A673 (cell line): Measurements from ENCODE around the gene PLA2G6.

Source experiments
- EZH2 ChIP-seq: fragments of 200-600 bp; sonication (generic); IDR thresholded peaks from 2 replicates; pipeline ENCODE4 v1.6.1; 2017; ENCODE audit warnings: borderline replicate concordance, low read depth, mild to moderate bottlenecking, mixed read lengths, antibody characterized with exemption, low read length; ENCODE audit not compliant: poor library complexity, severe bottlenecking
- TF ChIP-seq, protein P1 (sequence below): fragments of 300-800, 200-600 bp; sonication (generic); conservative IDR thresholded peaks from 2 replicates; pipeline ENCODE4 v1.5.1; 2017; ENCODE audit warnings: low read depth, mild to moderate bottlenecking, antibody characterized with exemption, low read length, moderate library complexity, mixed read lengths

DNA sequence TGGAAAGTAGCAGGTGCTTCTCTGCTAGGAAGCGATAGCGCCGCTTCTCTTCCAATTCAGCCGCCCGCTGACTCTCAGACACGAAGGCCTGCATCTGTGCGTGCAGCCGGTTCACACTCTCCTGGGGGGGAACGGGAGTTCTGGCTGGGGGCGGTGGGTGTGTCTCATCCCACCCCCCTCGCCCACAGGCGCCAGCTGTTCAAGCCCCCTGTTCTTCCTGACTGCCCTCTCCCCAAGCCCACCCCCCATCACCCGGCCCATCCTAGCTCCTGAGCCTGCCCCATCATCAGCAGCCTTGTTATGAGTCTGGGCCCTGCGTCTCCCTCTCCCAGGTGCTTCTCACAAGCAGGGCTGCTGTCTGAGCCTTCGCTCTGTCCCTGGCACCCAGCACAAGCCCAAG, 84.6 kb downstream of the PLA2G6 start:
- TF ChIP-seq, protein P1, sequence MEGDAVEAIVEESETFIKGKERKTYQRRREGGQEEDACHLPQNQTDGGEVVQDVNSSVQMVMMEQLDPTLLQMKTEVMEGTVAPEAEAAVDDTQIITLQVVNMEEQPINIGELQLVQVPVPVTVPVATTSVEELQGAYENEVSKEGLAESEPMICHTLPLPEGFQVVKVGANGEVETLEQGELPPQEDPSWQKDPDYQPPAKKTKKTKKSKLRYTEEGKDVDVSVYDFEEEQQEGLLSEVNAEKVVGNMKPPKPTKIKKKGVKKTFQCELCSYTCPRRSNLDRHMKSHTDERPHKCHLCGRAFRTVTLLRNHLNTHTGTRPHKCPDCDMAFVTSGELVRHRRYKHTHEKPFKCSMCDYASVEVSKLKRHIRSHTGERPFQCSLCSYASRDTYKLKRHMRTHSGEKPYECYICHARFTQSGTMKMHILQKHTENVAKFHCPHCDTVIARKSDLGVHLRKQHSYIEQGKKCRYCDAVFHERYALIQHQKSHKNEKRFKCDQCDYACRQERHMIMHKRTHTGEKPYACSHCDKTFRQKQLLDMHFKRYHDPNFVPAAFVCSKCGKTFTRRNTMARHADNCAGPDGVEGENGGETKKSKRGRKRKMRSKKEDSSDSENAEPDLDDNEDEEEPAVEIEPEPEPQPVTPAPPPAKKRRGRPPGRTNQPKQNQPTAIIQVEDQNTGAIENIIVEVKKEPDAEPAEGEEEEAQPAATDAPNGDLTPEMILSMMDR, result no peak
- no peak for TF ChIP-seq EZH2
